Cardiac muscle cell (in vitro differentiated cells and primary cell): ENCODE measurements around the gene SRP68. TPM values are rescaled to one million over a fixed set of nuclear protein-coding genes. Genes with fewer than 3 reads are reported as not detected.
A peak's percentile ranks its signal among the peaks of the same experiment; 100 is the strongest.

Experiments
- DNase-seq, 2 donors: peaks; one replicate each; pipeline versions ENCODE4 v3.0.0 to v3.0.0-alpha.2; 2010 to 2017; ENCODE audit warnings: low read depth in 1 of 2, low spot score in 1 of 2
- H3K27ac ChIP-seq: fragments of 200-600 bp; sonication (generic); 2 replicates; pipeline ENCODE4 v1.5.1; 2016
- H3K27me3 ChIP-seq: fragments of 200-600 bp; sonication (generic); 2 replicates; pipeline ENCODE4 v1.6.0; 2016; ENCODE audit warnings: control low read depth
- H3K36me3 ChIP-seq: fragments of 200-600 bp; sonication (generic); 2 replicates; pipeline ENCODE4 v1.5.1; 2016; ENCODE audit warnings: control low read depth
- H3K4me1 ChIP-seq: fragments of 200-600 bp; sonication (generic); 2 replicates; pipeline ENCODE4 v1.8.1; 2017; ENCODE audit warnings: low read depth, mild to moderate bottlenecking, mixed run types
- H3K4me3 ChIP-seq: fragments of 200-600 bp; sonication (generic); 2 replicates; pipeline ENCODE4 v1.5.1; 2016; ENCODE audit warnings: mild to moderate bottlenecking
- H3K9me3 ChIP-seq: fragments of 200-600 bp; sonication (generic); 2 replicates; pipeline ENCODE4 v1.5.1; 2017; ENCODE audit warnings: low read depth, mild to moderate bottlenecking, control low read depth
- CTCF ChIP-seq: IDR thresholded peaks from 2 replicates; pipeline ENCODE4 v1.5.1; 2012; ENCODE audit warnings: low read depth, mild to moderate bottlenecking, low read length
- polyA plus RNA-seq: library from polyadenylated mRNA; unstranded; fragments of >200 nt; fragmentation: Nextera tagmentation; extraction: Ambion mirVana; gene quantifications from 2 replicates; pipeline ENCODE4 v1.2.1, GENCODE V29; 2016
- total RNA-seq: library from RNA; depleted of rRNA; stranded (reverse); fragments of >200 nt; gene quantifications from 2 replicates; pipeline ENCODE4 v1.2.3, GENCODE V29; 2016

Gene SRP68
- total and polyA plus RNA-seq, 2 experiments from 2014 or later: 55.4 to 103 TPM

- Histone ChIP-seq H3K27me3 (no peaks in the 10 kb centered on the region), H3K4me1 (peaks cover 5% of the 10 kb centered on the region), H3K4me3 (peak within 1 kb of the TSS; percentile 64), H3K9me3 (no peaks in the 10 kb centered on the region), H3K36me3 (peaks cover 23% of the 10 kb centered on the region), H3K27ac (peak within 1 kb of the TSS; percentile 79)
- peak; percentile 92 to 97 for DNase-seq
- no peak for TF ChIP-seq CTCF
These were observed 31.2 kb upstream of the SRP68 start, which contains the start of gene EXOC7 for GRCh38 chr17:76103274-76104139. TSS of gene EXOC7 (minus strand) at chr17:76103787. CDS start at chr17:76103692, 95 bp downstream.

GRCh38 chr17:76102944-76103273 lies 30.6 kb upstream of the SRP68 start:
- Histone ChIP-seq H3K9me3 (no peaks in the 10 kb centered on the region), H3K36me3 (peaks cover 23% of the 10 kb centered on the region), H3K27me3 (no peaks in the 10 kb centered on the region), H3K4me3 (peak overlapping the region; percentile 64), H3K4me1 (peaks cover 5% of the 10 kb centered on the region), H3K27ac (peak overlapping the region; percentile 79)
- no peak for TF ChIP-seq CTCF
- DNase-seq: no peak

- no peak for TF ChIP-seq CTCF
- DNase-seq: no peak
- H3K4me1 ChIP-seq: peaks cover 4% of the 10 kb centered on the region
- H3K27ac ChIP-seq: no peak overlapping the region
- H3K36me3 ChIP-seq: peaks cover 51% of the 10 kb centered on the region
- H3K9me3 ChIP-seq: no peaks in the 10 kb centered on the region
- H3K27me3 ChIP-seq: no peaks in the 10 kb centered on the region
- H3K4me3 ChIP-seq: no peak overlapping the region
These were observed 25.5 kb upstream of the SRP68 start for GRCh38 chr17:76097716-76098295.

GRCh38 chr17:76095943-76096342 lies 23.6 kb upstream of the SRP68 start:
- peaks cover 45% of the 10 kb centered on the region for H3K36me3 ChIP-seq
- no peak overlapping the region for H3K4me3 ChIP-seq
- H3K27me3 ChIP-seq: no peaks in the 10 kb centered on the region
- H3K27ac ChIP-seq: no peak overlapping the region
- no peaks in the 10 kb centered on the region for H3K4me1 ChIP-seq
- H3K9me3 ChIP-seq: no peaks in the 10 kb centered on the region
- no peak for DNase-seq
- no peak for TF ChIP-seq CTCF

GRCh38 chr17:76094046-76094445 lies 21.7 kb upstream of the SRP68 start:
- Histone ChIP-seq H3K4me1 (no peaks in the 10 kb centered on the region), H3K36me3 (peaks cover 44% of the 10 kb centered on the region), H3K4me3 (no peak overlapping the region), H3K27me3 (no peaks in the 10 kb centered on the region), H3K27ac (no peak overlapping the region), H3K9me3 (no peaks in the 10 kb centered on the region)
- TF ChIP-seq CTCF: no peak
- no peak for DNase-seq
